NCI-H146 treated with DMSO at 0.1 percent for 48 hours (cell line): ENCODE data around the gene MAP4.
"Not testable (repeated sequence)": the region's sequence is repeated elsewhere in the genome, so short reads cannot be mapped to it uniquely, and the experiment has no call there.

Source experiments
- DNase-seq: peaks from one replicate; lab custom pipeline; 2025; ENCODE audit not compliant: unreplicated experiment; lab: John Stamatoyannopoulos, UW

Gene MAP4

DNA sequence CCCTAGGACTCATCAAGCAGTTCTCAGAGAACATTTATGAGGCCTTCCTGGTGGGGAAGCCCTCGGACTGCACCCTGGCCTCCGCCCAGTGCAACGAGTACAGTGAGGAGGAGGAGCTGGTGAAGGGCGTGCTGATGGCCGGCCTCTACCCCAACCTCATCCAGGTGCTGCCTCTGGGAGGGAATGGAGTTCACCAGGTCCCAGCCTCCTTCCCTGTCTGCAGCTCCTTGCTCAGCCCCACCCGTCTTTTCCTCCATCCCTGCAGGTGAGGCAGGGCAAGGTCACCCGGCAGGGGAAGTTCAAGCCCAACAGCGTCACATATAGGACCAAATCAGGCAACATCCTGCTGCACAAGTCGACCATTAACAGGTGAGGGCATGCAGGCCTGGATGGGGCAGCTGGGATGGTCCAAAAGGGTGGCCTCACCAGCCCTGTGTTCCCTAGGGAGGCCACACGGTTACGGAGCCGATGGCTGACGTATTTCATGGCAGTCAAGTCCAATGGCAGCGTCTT is 167.0 kb downstream of the MAP4 start:
- DNase-seq = no peak

DNA sequence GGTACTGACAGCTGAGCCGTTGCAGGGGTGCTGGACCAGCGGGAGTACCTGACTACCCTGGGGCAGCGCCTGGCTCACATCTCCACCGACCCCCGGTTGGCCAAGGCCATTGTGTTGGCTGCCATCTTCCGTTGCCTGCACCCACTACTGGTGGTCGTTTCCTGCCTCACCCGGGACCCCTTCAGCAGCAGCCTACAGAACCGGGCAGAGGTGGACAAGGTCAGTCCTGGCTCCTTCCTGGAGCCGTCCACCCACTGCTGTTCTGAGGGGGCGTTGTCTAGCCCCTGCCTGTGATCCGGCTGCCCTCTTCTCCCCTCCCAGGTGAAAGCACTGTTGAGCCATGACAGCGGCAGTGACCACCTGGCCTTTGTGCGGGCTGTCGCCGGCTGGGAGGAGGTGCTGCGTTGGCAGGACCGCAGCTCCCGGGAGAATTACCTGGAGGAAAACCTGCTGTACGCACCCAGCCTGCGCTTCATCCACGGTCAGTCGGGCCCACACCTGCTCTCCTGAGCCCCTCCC is 167.6 kb downstream of the MAP4 start:
- no peak for DNase-seq

DNA sequence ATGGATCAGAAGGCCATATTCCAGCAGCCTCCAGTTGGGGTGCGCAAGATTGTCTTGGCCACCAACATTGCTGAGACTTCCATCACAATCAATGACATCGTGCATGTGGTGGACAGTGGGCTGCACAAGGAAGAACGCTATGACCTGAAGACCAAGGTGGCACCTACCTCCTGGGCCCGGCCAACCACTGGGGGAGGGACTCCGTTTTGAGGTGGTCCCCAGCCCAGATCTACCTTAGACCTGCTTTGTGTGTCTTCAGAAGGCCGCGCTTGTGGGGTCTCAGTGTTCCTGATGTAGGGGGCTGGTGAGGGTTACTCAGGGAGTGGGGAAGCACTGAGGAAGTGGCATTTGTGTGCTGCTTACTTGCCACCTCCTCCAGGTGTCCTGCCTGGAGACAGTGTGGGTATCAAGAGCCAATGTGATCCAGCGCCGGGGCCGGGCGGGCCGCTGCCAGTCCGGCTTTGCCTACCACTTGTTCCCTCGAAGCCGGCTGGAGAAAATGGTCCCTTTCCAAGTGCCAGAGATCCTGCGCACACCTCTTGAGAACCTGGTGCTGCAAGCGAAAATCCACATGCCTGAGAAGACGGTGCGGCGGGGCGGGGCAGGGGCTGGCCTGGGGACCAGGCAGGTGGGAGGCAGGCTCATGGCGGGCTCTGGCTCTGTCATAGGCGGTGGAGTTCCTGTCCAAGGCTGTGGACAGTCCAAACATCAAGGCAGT is 168.3 kb downstream of the MAP4 start:
- no peak for DNase-seq

DNA sequence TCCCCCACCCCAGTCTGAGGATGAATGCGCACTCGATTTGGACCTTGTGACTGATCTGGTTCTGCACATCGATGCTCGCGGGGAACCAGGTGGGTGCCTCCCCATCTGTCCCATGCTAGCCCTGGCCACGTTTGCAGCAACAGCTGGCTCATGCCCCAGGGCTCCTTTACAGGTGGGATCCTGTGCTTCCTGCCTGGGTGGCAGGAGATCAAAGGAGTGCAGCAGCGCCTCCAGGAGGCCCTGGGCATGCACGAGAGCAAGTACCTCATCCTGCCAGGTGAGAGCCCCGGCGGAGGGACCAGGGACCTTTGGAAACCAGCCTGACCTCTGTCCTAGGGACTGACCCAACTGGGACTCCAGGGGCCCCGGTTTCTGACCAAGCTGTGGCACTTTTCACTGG is 169.0 kb downstream of the MAP4 start:
- DNase-seq = no peak

DNA sequence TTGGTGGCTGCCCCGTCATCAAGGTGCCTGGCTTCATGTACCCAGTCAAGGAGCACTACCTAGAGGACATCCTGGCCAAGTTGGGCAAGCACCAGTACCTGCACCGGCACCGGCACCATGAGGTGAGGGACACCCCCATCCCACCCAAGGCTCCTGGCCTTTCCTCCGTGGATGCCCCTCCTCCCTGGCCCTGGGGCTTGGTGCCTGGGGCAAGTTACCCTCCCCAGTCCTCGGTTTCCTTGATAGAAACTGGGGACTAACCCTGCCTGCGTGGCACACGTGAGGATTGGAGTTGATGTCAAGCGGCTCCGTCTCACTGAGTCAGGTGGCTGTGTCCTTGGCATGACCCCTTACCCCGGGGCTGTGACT is 169.4 kb downstream of the MAP4 start:
- DNase-seq = no peak

DNA sequence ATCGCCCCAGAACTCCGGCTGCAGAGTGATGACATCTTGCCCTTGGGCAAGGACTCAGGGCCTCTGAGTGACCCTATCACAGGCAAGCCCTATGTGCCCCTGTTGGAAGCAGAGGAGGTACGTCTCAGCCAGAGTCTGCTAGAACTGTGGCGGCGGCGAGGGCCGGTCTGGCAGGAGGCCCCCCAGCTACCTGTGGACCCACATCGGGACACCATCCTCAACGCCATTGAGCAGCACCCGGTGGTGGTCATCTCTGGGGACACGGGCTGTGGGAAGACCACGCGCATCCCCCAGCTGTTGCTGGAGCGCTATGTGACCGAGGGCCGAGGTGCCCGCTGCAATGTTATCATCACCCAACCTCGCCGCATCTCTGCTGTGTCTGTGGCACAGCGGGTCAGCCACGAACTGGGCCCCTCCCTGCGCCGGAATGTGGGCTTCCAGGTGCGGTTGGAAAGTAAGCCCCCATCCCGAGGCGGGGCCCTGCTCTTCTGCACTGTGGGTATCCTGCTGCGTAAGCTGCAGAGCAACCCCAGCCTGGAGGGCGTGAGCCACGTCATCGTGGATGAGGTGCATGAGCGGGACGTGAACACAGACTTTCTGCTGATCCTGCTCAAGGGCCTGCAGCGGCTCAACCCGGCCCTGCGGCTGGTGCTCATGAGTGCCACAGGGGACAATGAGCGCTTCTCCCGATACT is 169.9 kb downstream of the MAP4 start:
- DNase-seq = no peak

DNA sequence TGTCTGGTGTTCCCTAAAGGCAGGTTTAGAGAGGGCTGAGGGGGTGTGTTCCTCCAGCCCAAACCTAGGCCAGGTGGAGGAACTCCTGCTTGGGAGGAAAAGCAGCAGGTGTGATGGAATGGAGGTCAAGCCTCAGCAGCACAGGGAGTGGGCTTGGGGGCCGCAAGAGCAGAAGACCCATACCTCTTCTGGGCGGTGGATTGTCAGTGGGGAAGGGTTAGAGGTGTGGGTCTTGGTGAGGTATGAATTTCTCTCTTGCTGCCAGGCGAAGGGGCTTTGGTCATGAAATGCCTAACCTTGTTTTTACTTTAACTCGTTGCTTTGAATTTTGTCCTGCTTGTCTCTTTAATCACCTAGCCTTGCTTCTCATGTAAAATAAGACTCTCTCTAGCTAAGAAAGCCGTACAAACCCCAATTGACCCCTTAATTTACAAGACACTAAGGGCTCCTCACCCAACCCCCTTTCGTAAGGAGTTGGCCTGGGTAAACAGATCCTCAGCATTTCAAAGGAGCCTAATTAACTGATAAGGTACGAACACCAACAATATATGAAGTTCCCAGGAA is 174.3 kb downstream of the MAP4 start:
- DNase-seq = no peak

DNA sequence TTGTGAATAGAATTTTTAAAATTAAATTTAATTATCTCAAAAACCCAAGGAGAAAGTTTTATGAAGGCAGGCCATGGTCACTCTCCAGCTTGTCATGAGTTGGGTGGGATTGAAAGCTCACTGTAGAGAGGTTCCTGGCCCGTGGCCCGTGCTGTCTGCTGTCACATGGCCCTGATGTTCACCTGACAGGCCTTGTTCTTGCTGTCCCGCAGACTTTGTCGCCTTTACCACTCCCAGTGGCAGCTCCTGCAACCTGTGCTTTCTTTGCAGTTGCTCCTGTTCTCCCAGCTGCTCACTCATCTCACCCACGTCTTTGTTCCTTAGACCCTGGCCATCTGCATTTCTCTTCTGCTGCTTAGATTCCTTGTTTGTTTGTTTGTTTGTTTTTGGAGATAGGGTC is 177.7 kb downstream of the MAP4 start:
- no peak for DNase-seq

DNA sequence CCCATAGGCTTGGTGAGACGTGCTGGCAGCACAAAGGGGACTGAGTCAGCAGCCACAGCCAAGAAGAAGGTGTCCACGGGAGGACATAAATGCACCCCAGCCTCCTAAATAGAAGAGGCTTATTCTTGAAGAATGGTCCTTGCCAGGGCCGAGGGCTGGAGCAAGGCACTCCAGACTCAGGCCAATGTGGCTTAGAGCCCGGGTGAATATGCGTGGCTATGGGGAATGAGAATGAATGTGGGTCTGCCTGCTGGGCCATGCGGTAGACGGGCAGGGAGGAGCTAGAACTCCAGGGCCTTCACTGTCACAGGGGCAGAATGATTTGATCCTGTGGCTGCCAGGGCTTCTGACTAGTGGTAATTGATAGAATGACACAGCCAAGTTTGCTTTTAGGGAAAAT is 179.2 kb downstream of the MAP4 start:
- no peak for DNase-seq

DNA sequence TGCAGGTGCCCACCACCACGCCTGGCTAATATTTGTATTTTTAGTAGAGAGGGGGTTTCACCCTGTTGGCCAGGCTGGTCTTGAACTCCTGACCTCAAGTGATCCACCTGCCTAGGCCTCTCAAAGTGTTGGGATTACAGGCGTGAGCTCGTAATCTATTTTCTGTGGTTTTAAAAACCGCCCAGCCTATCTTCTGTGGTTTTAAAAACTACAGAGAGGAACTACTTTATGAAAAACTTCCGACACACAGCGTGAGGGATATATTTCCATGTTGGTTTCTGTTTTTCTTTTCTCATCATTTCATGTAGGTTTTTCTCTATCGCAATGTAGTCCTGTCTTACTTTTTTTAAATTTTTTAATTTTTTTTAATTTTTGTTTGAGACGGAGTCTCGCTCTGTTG is 186.7 kb downstream of the MAP4 start:
- DNase-seq = not testable (repeated sequence)

DNA sequence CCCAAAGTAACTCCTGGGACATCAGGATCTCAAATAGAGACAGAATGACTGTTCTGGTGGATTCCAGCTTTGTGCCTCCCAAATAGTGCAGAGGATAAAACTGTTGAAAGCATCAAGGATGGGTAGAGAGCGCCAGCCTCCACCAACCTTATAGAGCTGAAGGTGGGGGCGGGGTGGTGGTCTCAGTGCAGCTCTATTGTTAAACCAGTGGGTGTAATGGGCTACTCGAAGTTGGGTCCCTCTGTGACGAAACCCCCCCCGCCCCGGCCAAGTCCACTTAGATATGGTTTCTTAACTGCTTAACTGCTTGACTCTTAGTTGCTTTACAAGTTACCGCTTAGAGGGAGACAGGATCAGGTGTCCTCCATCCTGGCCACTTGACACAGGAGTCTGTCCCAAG is 190.6 kb downstream of the MAP4 start:
- DNase-seq = no peak

DNA sequence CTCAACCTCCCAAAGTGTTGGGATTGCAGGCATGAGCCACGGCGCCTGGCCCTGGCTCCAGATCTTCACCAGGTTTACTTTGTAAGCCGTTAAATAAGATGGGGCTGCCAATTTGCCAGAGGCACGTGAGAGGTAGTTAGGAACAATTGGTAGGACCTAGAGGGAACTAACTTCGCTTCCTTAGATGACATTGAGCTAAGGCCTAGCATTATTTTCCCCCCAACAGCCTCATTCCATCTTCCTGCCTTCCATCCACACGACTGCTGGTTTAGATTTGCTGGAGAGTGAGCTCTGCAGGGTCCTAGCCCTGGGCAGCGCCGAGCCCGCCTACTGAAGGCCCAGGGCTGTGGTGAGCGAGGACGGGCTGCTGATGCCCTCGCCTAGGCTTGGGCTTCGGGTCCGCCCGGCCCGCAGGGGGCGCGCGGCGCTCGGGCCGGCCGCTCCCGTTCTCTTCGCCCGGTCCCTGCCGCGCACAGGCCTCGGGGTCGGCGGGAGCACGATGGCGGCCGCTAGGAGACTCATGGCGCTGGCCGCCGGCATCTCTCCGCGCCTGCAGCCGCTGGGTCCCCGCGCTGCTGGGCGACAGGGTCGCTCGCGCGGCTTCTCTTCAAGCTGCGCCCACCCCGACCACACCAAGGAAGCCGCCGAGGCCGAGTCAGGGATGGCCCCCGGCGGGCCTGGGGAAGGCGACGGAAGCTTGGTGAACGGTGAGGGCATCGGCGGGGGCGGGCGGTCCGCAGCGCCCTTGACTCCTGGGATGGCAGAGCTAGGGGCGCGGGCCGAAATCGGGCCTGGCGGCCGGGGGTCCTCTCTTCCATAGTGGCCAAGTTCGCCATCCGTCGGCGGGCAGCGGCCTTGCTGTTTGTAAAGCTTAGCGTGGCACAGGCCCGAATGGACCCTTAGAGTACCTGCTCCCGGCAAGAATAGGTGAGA is 191.4 kb downstream of the MAP4 start:
- peak; percentile 47 for DNase-seq

DNA sequence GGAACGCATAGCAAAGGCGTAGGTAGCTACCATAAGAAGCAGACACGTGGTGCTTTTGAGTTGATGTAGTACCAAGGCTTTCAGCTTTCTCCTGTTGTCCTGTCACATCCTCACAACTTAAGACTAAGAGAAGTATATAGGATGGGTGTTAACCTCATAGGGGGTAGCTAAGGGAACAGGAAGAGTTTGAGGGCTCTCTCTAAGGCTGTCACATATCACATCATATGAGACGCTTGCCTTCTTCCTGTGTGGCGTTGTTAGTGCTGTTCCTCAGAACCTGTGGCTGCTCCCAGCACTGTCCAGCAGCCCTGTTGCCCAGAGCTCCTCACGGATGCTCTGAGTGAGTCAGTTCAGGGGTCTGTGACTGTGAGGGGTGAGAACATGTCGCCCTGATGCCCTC is 198.6 kb downstream of the MAP4 start:
- no peak for DNase-seq

DNA sequence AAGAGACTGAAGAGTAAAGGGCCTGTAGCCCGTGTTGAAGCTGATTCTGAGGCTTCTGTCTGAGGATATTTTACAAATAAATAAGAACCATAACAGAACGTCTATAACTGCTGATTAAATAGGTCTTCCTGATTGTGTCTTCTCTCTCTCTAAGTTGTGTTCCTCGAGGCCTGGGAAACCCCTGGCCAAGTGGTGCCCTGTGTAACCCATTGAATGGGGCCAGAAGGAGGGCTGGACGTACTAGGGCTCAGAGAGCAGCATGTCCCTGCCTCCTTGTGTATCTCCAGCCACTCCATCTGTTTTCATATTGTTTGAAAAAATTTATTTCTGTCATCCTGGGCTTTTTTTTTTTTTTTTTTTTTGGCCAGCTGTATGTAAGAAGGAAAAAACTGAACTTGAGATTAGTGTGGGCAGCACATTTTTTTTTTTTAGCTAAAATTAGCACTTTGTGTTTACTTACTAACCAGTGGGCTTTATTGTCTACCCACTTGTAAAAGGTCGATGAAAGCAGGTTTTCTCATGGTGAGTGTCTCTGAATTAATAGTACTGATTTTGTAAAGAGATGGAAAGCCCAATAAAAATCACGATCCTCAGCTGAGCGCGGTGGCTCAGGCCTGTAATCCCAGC is 202.6 kb downstream of the MAP4 start:
- DNase-seq = no peak

DNA sequence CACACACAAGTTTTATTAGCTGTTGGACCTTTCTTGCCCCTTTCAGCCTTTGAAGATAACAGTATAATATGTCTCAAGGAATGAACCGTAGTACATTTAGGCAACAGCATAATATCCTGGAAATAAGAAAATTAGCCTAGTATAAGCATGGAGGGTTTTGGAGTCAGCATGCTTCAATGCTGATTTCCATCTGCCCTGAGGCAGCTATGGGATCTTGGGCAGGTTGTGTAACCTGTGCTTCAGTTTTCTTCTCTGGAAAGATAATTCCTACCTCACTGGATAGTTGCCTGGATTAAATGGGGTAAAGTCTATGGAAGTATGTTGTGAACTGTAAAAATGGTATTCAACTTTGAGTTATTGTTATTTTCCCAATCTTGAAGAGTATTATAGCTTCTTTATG is 211.6 kb downstream of the MAP4 start:
- no peak for DNase-seq

DNA sequence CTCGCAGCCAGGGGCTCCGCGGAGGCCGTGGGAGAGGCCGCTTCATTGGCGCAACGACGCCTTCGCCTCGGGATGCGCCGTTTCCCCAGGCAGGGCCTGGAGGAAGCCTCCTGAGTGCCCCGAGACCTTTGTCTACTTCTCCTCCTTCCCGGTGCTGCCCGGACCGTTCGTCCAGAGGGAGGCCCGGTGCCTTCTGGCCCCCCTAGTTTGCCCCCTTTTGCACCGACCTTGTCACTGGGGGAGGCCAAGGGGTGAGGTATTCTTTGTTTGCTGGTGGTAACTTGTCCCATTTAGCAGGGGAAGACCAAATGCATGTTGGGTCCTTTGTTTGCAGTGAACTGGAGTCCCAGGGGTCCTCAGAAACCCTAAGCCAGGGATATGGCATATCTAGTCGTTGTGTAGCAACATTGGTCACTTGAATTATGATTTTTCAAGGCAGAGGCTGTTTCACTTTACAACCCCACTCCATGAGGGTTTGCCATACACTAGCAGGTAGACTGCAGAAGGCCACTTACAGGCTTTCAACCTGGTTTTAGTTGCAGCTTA is 212.7 kb downstream of the MAP4 start:
- DNase-seq = peak; percentile 27

DNA sequence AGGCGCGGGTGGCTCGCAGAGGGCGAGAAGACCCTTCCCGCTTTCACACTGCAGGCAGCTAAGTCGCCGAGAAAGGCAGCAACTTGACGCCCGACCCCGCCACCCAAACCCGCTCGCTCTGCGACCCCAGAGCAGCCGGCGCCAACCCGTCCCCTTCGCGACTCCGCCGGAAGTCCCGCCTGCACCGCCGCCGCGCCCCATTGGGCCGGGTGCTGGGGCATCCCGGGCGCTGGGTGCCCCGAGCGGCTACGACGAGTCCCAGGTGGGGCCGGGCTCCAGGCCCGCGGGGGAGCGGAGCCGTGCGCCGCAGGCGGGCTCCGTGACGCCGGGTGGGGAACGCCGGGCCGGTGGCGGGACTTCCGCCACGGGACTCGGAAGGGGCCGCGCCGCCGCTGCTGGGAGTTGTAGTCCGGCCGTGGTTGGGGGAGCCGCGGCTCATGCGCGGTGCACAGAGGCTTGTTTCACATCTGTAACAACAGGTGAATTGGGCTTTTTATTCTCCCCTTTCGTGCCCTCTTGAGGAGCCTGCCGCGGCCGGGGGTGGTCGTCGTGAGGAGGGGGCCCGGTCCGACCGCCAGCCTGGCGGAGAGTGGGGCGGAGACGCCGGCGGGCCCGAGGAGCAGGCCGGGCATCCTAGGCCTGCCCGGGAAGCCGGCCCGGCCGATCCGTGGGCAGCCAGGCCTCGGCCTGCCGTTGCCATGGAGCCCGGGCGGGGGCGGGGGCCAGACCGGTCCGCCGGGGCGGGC is 213.3 kb downstream of the MAP4 start, which contains the start of gene DHX30:
TSS of gene DHX30 (plus strand) at position 405 of the 746 bp plus-strand sequence. CDS start 7,546 bp downstream, outside the sequence.
- DNase-seq = peak; percentile 38
